ENCODE results near the gene TXNL4B. TPM values are rescaled to one million over a fixed set of nuclear protein-coding genes. Genes with fewer than 3 reads are reported as not detected.
A peak's percentile ranks its signal among the peaks of the same experiment; 100 is the strongest.

TXNL4B gene
- total and polyA plus RNA-seq, 9 of the 15 experiments (the other 6 are each of a cell fraction or from before 2014, with no cell fraction given), result 11.9 to 38.0 (median 22.3) TPM

GRCh38 chr16:72111657-72112451, 18.4 kb upstream of the TXNL4B start (continued):
- TF ChIP-seq MAX (CRISPR knock-in tag; IDR thresholded peaks at IDR 0.05) (peak; percentile 67), FIP1L1 (IDR thresholded peaks at IDR 0.05; ENCODE audit: low read depth, low read length, poor library complexity, severe bottlenecking) (no peak), UBTF (IDR thresholded peaks at IDR 0.05; ENCODE audit: borderline replicate concordance in 1 of 2, low read depth in 2 of 2, low read length in 2 of 2) (no peak), USF2 (CRISPR knock-in tag; IDR thresholded peaks at IDR 0.05) (peak; percentile 18; the same call in 1 of the 2 replicates), L3MBTL2 (IDR thresholded peaks at IDR 0.05) (peak; percentile 80), NFYB (IDR thresholded peaks at IDR 0.05; ENCODE audit: extremely low read depth, insufficient read length) (no peak), VEZF1 (CRISPR knock-in tag; IDR thresholded peaks at IDR 0.05) (peak; percentile 61), DEAF1 (CRISPR knock-in tag; IDR thresholded peaks at IDR 0.05) (no peak), ZBTB12 (CRISPR knock-in tag; IDR thresholded peaks at IDR 0.05) (no peak), USF1 (CRISPR knock-in tag; IDR thresholded peaks at IDR 0.05) (0 out of 2 replicates have a peak, but pooled peaks have one; percentile 43), JUND (IDR thresholded peaks at IDR 0.05; ENCODE audit: borderline replicate concordance, low read depth, low read length) (no peak), JUND (tag; IDR thresholded peaks at IDR 0.05; ENCODE audit: borderline replicate concordance, low read depth, low read length) (peak; percentile 42; the same call in 1 of the 3 replicates), SREBF2 (CRISPR knock-in tag; IDR thresholded peaks at IDR 0.05) (no peak), STAG1 (CRISPR knock-in tag; IDR thresholded peaks at IDR 0.05; ENCODE audit: borderline replicate concordance) (no peak), MYC (IDR thresholded peaks at IDR 0.05; ENCODE audit: low read depth, low read length) (peak; percentile 73), MYC (CRISPR knock-in tag; IDR thresholded peaks at IDR 0.05; ENCODE audit: borderline replicate concordance, low read depth) (no peak), FOSL1 (tag; conservative IDR thresholded peaks at IDR 0.05) (peak; percentile 78), CBX5 (IDR thresholded peaks at IDR 0.05; ENCODE audit: borderline replicate concordance, low read depth) (no peak)
